GM18861 (cell line): Measurements from ENCODE around the gene USP17L22.
"Not testable (repeated sequence)": the region's sequence is repeated elsewhere in the genome, so short reads cannot be mapped to it uniquely, and the experiment has no call there.

Experiments
- ATAC-seq: cut with Tn5 transposase; IDR thresholded peaks from one replicate; pipeline ENCODE4 v1.9.1; 2021; ENCODE audit not compliant: unreplicated experiment

The USP17L22 gene

GRCh38 chr4:9267319-9267718 is at the start of gene USP17L22:
Gene USP17L22, plus strand, starts transcription at chr4:9267619. Its CDS starts 0 bp downstream, at chr4:9267619.
- ATAC-seq, result not testable (repeated sequence)

- not testable (repeated sequence) for ATAC-seq
These were observed 47.6 kb upstream of the USP17L22 start, which contains the start of gene USP17L12 for GRCh38 chr4:9219852-9220251. Gene USP17L12, plus strand, starts transcription at chr4:9220152. Its CDS starts 0 bp downstream, at chr4:9220152.

GRCh38 chr4:9224596-9224995 is 42.8 kb upstream of the USP17L22 start, which contains the start of gene USP17L13:
Gene USP17L13, plus strand, starts transcription at chr4:9224896. Its CDS starts 0 bp downstream, at chr4:9224896.
- ATAC-seq, result not testable (repeated sequence)

- not testable (repeated sequence) for ATAC-seq
These were observed 37.2 kb upstream of the USP17L22 start for GRCh38 chr4:9230249-9230648.

GRCh38 chr4:9234085-9234484 is 33.3 kb upstream of the USP17L22 start, which contains the start of gene USP17L15:
Gene USP17L15, plus strand, starts transcription at chr4:9234385. Its CDS starts 0 bp downstream, at chr4:9234385.
- not testable (repeated sequence) for ATAC-seq

GRCh38 chr4:9238461-9238860 is 29.0 kb upstream of the USP17L22 start:
- ATAC-seq, result not testable (repeated sequence)

- ATAC-seq, result not testable (repeated sequence)
These were observed 23.8 kb upstream of the USP17L22 start, which contains the start of gene USP17L17 for GRCh38 chr4:9243579-9243978. Gene USP17L17, plus strand, starts transcription at chr4:9243879. Its CDS starts 0 bp downstream, at chr4:9243879.

GRCh38 chr4:9247953-9248680 is 19.3 kb upstream of the USP17L22 start, which contains the start of gene USP17L18:
Gene USP17L18, plus strand, starts transcription at chr4:9248630. Its CDS starts 0 bp downstream, at chr4:9248630.
- not testable (repeated sequence) for ATAC-seq

GRCh38 chr4:9253078-9253477 is 14.3 kb upstream of the USP17L22 start, which contains the start of gene USP17L19:
Gene USP17L19, plus strand, starts transcription at chr4:9253378. Its CDS starts 0 bp downstream, at chr4:9253378.
- not testable (repeated sequence) for ATAC-seq

GRCh38 chr4:9257824-9258223 is 9.6 kb upstream of the USP17L22 start, which contains the start of gene USP17L20:
Gene USP17L20, plus strand, starts transcription at chr4:9258124. Its CDS starts 0 bp downstream, at chr4:9258124.
- not testable (repeated sequence) for ATAC-seq

- not testable (repeated sequence) for ATAC-seq
These were observed 4.8 kb upstream of the USP17L22 start, which contains the start of gene USP17L21 for GRCh38 chr4:9262572-9262971. Gene USP17L21, plus strand, starts transcription at chr4:9262872. Its CDS starts 0 bp downstream, at chr4:9262872.

GRCh38 chr4:9271719-9272118 is 4.3 kb downstream of the USP17L22 start:
- not testable (repeated sequence) for ATAC-seq
